Measurements from ENCODE around the gene ZSCAN10.

GRCh38 chr16:3112881-3113574 is 13.9 kb upstream of the ZSCAN10 start:
- no peak for TF ChIP-seq CTCF (IDR thresholded peaks at IDR 0.05)
- no peak for TF ChIP-seq POLR2AphosphoS5 (IDR thresholded peaks at IDR 0.05)
- no peak for TF ChIP-seq EP300 (IDR thresholded peaks at IDR 0.05)

Data from gastroesophageal sphincter (tissue), 3 donors.